Activated naive CD4-positive, alpha-beta T cell (primary cell): ENCODE results near the gene KIAA1586.
"Not testable (repeated sequence)": the region's sequence is repeated elsewhere in the genome, so short reads cannot be mapped to it uniquely, and the experiment has no call there.

ENCODE experiments used
- DNase-seq, 4 experiments: peaks; one replicate each; lab custom pipeline; 2025; lab: John Stamatoyannopoulos, UW

KIAA1586 gene

DNA sequence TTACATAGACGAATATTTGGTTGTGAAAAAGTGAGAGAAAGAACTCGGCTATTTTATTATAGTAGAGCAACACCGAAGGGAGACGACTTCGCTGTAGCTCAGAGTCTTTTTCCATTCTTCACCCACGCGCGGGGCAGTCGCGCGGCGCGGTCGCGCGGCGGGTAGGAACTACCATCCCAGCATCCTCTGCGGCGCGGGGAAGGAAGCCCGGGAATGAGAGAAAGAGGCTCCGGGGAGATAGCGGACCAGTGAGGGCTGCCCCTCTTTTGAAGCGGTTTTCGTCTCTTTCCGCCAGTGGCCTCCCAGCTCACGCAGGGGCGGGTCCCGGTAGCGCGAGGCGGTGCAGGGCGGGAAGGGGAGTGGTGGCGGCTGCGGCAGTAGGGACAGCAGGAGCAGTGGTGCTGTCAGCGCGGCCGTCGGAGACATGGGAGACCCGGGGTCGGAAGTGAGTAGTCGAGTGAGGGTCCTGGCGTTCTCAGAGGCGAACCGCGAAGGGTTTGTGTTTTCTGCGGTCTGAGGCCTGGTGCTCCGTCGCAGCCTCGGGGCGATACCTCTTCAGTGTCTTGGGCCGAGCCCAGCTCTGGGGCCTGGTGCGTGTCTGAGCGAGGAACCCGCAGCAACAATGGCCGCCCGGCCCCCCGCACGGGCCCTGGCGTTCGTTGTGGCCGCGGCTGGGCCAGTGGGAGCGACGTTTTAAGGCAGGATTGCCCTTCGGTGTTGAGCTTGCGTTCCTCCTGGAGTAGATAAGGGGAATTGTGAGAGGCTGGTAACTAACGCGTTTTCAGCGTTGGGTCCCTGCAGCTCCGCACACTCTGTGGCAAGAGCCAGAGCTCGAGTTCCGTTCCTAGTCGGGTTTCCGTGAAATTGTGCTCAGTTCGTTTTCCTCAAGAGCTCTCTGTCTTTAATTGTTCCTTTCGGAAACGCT lies at the start of gene KIAA1586:
KIAA1586 (plus strand) TSS at position 362 of the 925 bp plus-strand sequence; CDS start at position 425, 63 bp downstream.
- DNase-seq: peak; percentile 39 to 69 (median 56)

- no peak for DNase-seq
Observed at GRCh38 chr6:56999049-56999448, 47.4 kb upstream of the KIAA1586 start.

GRCh38 chr6:56999748-57000147 lies 46.7 kb upstream of the KIAA1586 start:
- DNase-seq: not testable (repeated sequence)

- no peak for DNase-seq
Observed at GRCh38 chr6:57002197-57002596, 44.3 kb upstream of the KIAA1586 start.

GRCh38 chr6:57004292-57004691 lies 42.2 kb upstream of the KIAA1586 start:
- no peak for DNase-seq

DNA sequence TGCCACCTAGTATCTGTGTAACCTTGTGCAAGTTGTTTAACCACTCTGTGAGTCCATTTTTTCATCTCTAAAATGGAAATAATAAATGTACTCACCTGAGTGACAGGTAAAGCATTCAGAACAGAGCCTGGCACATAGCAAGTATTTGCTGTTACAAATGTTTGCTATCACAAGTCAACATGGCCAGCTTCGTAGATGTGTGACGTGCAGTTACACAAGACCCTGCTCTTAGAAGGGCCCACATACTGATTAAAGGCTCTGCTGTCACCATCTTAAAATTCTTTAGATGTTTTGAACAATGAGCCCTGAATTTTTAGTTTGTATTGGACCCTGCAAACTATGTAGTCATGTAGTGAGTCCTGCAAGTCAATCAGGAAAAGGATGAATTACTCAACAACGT lies 40.4 kb upstream of the KIAA1586 start:
- DNase-seq: no peak

DNA sequence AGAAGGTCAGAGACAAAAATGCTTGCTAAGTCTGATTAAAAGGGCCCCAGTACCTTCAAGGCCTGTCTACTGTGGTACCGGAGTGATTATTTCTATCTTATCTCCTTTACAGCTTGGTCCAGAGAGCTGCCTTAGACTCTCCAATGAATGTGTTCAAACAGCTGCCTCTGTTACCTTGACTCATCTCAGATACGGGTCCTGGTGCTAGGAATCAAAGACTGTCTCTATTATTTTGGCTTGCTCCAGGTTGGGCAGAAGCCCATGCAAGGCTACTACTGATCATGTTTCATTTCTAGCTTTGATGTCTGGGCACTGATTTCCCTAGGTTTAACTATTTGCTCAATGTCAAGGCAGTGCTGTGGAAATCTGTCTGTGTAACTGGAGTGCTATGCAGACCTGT lies 38.4 kb upstream of the KIAA1586 start:
- not testable (repeated sequence) for DNase-seq

GRCh38 chr6:57013521-57013926 lies 33.0 kb upstream of the KIAA1586 start:
- no peak for DNase-seq

GRCh38 chr6:57017069-57017468 lies 29.4 kb upstream of the KIAA1586 start:
- no peak for DNase-seq

GRCh38 chr6:57017841-57018240 lies 28.7 kb upstream of the KIAA1586 start:
- DNase-seq: no peak

DNA sequence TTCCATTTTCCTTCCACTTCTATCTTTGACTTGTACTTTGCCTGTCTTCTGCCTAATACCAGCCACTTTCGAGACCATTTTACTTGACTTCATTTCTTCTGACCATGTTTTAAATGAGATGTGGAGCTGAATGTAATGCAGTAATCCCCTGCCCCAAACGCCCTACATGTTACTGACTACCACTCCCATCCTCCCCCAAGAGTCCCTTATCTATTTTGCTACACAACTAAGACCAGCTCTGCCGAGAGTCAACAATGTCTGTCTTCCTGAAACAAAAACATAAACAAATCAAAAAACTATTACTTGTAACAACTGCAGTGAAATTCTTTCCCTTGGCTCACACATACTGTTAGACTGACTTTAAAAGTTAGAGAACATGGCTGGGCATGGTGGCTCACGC lies 27.1 kb upstream of the KIAA1586 start:
- no peak for DNase-seq

DNA sequence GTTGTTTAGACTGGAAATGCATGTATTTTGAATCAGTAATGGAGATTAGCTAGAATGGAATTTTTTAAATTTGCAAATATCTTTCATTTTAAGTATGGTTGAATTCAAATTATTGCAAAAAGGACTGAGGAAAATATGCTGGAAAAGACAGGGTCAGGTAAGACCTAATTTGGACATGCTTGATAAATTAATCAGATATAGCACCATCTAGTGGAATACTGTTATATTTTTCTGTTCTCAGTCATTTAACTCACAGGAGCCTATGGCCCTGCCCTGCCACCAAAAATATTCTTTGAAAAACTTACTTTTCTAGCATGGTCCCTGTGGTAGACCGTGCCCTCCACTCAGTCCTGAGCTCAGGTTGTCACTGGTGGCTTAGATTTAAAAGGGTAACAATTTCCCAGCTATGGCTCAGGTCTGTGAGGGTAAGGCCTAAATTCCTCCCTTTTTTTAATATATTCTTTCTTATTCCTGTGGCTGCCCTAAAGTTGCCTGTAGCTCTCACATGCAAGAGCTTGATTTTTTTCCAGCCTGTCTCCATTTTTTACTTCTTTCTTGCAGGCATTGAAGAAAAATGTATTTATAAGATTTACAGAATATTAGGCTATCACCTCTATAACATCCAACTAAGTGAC lies 25.3 kb upstream of the KIAA1586 start:
- no peak for DNase-seq

DNA sequence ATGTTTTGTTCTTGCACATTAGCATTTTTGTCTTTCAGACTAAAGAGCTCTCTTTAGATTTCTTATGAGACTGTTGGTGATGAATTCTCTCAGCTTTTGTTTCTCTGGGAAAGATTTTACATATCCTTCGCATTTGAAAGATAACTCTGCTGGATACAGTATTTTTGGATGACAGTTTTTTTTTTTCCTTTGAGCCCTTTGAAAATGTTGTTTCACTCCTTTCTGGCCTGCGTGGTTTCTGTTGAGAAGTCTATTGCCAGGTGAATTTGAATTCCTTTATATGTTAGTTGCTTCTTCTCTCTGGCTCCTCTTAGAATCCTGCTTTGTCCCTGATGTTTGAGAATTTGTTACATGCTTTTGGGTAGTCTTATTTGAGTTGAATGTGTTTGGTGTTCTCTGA lies 22.2 kb upstream of the KIAA1586 start:
- no peak for DNase-seq

GRCh38 chr6:57024775-57025174 lies 21.7 kb upstream of the KIAA1586 start:
- DNase-seq: no peak

GRCh38 chr6:57026001-57026400 lies 20.5 kb upstream of the KIAA1586 start:
- no peak for DNase-seq

DNA sequence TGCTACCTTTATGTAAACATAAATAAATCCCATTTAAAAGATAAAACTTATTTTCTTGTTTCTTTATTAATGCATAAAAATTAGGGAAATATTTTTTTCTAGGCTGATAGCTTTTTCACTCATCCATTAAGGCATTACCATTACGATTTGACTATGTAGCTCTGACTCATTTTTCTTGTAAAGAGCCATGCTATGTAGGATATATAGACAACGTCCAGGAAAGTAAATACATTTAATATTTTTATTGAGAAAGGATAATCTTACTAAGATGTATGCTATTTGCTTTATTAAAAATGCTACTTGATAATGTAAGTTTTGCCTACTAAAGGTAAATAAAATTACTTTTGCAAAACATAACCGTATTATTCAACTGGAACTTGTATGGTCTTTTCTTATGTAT lies 19.2 kb upstream of the KIAA1586 start:
- no peak for DNase-seq

GRCh38 chr6:57029213-57029612 lies 17.3 kb upstream of the KIAA1586 start:
- DNase-seq: no peak

GRCh38 chr6:57033228-57033627 lies 13.3 kb upstream of the KIAA1586 start:
- no peak for DNase-seq

GRCh38 chr6:57035549-57035948 lies 10.9 kb upstream of the KIAA1586 start:
- no peak for DNase-seq

DNA sequence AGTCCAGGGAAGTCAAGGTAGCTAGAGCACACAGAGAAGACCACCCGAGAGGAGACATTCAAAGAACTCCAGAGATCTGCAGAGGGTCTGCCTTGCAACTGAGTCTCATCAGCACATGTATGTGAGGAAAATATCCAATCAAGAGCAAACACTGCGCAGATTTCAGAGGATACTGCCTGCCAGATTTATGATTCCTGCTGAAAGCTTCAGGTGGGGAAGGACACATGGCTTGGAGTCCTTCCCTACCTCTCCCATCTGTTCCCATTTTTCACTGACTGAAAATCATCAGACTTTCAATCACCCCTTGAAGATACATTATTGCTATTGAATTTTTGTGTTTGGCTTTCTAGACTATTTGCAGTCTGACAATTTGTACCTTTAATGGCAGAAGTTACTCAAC lies 7.6 kb upstream of the KIAA1586 start:
- no peak for DNase-seq

- no peak for DNase-seq
Observed at GRCh38 chr6:57040011-57040410, 6.5 kb upstream of the KIAA1586 start.

- not testable (repeated sequence) for DNase-seq
Observed at GRCh38 chr6:57044061-57044460, 2.4 kb upstream of the KIAA1586 start.

- DNase-seq: no peak
Observed at GRCh38 chr6:57044568-57044967, 1.9 kb upstream of the KIAA1586 start.
